Body of pancreas (tissue), 4 donors: ENCODE measurements around the gene LSM8. TPM values are rescaled to one million over a fixed set of nuclear protein-coding genes. Genes with fewer than 3 reads are reported as not detected.

Source experiments
- ATAC-seq: fragments of 150-250 bp; one replicate; pipeline ENCODE4 v1.9.1; 2016
- DNase-seq, 4 donors: peaks; one replicate each; pipeline ENCODE4 v3.0.0-alpha.2; 2019
- H3K27ac ChIP-seq, 4 donors: fragments of 200-600 bp; sonication (generic); 1 replicate in 3 of 4; 2 replicates in 1 of 4; pipeline versions ENCODE4 v1.5.1 to v1.6.1; 2016 to 2019; ENCODE audit warnings: mild to moderate bottlenecking in 1 of 4, mixed read lengths in 1 of 4, moderate library complexity in 1 of 4
- H3K27me3 ChIP-seq, 2 donors: fragments of 200-600 bp; sonication (generic); one replicate each; pipeline ENCODE4 v1.6.0; 2016; ENCODE audit warnings: mild to moderate bottlenecking in 1 of 2
- H3K36me3 ChIP-seq, 2 donors: fragments of 200-600 bp; sonication (generic); replicated peaks in 1 of 2; 2 replicates each; pipeline ENCODE4 v1.5.1; 2016; ENCODE audit warnings: low read depth in 2 of 2; ENCODE audit not compliant: insufficient read depth in 1 of 2
- H3K4me1 ChIP-seq: fragments of 200-600 bp; sonication (generic); one replicate; pipeline ENCODE4 v1.6.0; 2016
- H3K4me3 ChIP-seq, 2 donors: fragments of 200-600 bp; sonication (generic); 1 replicate in 1 of 2; 2 replicates in 1 of 2; pipeline ENCODE4 v1.5.1; 2016 to 2019
- H3K9me3 ChIP-seq, 3 donors: fragments of 200-600 bp; sonication (generic); 1 replicate in 2 of 3; 2 replicates in 1 of 3; pipeline ENCODE4 v1.5.1; 2016
- CTCF ChIP-seq, 7 experiments: fragments of 450-650 bp in 4 of 7; fragments of 200-600 bp in 3 of 7; sonication (generic) in 3 of 7; IDR thresholded peaks; one replicate each; pipeline ENCODE4 v1.5.1; 2016 to 2019; ENCODE audit warnings: antibody characterized with exemption in 7 of 7
- POLR2A ChIP-seq, 3 donors: fragments of 450-650 bp; IDR thresholded peaks; one replicate each; pipeline ENCODE4 v1.6.1; 2016; ENCODE audit warnings: antibody characterized with exemption in 3 of 3, mild to moderate bottlenecking in 2 of 3
- WGBS, 2 donors: methylation state at CpG; one replicate each; pipeline ENCODE4 v1.1.5; 2017; 5-methylcytosine and 5-hydroxymethylcytosine counted together
- intact Hi-C: fragments of 100-400 bp; cut with DNase I; formaldehyde crosslinking; loops from one replicate; pipeline ENCODE4 v1.15.1; 2023
- total RNA-seq, 2 donors: library from RNA; depleted of rRNA; stranded (reverse); fragments of >200 nt; gene quantifications; one replicate each; pipeline ENCODE4 v1.1.0, GENCODE V29; 2016

The LSM8 gene
- total RNA-seq, 2 donors from 2014 or later, result 17.9 to 23.7 TPM

- TF ChIP-seq POLR2A (IDR thresholded peaks at IDR 0.05) (no peak), CTCF (IDR thresholded peaks at IDR 0.05) (no peak)
- Histone ChIP-seq H3K36me3 (no peaks in the 10 kb centered on the region), H3K27me3 (no peaks in the 10 kb centered on the region), H3K4me3 (no peak overlapping the region), H3K27ac (no peak overlapping the region), H3K9me3 (no peaks in the 10 kb centered on the region), H3K4me1 (no peaks in the 10 kb centered on the region)
- intact Hi-C loops, result no loop called here
- 44 to 56% methylated on average over 1 of the region's 1 CpG for WGBS, 2 donors
- ATAC-seq (no peak), DNase-seq (no peak)
Observed at GRCh38 chr7:118217210-118217619, 33.3 kb downstream of the LSM8 start.

- H3K4me3 ChIP-seq, result no peak overlapping the region
- WGBS, 2 donors, result 62 to 66% methylated on average over 8 of the region's 8 CpGs
- no peaks in the 10 kb centered on the region for H3K4me1 ChIP-seq
- no peaks in the 10 kb centered on the region for H3K36me3 ChIP-seq
- H3K9me3 ChIP-seq, result no peaks in the 10 kb centered on the region
- intact Hi-C loops, result no loop called here
- TF ChIP-seq CTCF (IDR thresholded peaks at IDR 0.05), result no peak
- no peak for TF ChIP-seq POLR2A (IDR thresholded peaks at IDR 0.05)
- no peak for ATAC-seq
- DNase-seq, result no peak
- H3K27ac ChIP-seq, result no peak overlapping the region
- H3K27me3 ChIP-seq, result no peaks in the 10 kb centered on the region
Observed at GRCh38 chr7:118218413-118219156, 34.6 kb downstream of the LSM8 start.

- Histone ChIP-seq H3K27ac (no peak overlapping the region), H3K4me1 (no peaks in the 10 kb centered on the region), H3K27me3 (no peaks in the 10 kb centered on the region), H3K9me3 (no peaks in the 10 kb centered on the region), H3K4me3 (no peak overlapping the region), H3K36me3 (no peaks in the 10 kb centered on the region)
- intact Hi-C loops, result no loop called here
- TF ChIP-seq POLR2A (IDR thresholded peaks at IDR 0.05) (no peak), CTCF (IDR thresholded peaks at IDR 0.05) (no peak)
- no peak for DNase-seq
- ATAC-seq, result no peak
- 82 to 88% methylated on average over 3 of the region's 3 CpGs for WGBS, 2 donors
Observed at GRCh38 chr7:118219157-118219512, 35.2 kb downstream of the LSM8 start.

GRCh38 chr7:118220583-118220982, 36.6 kb downstream of the LSM8 start:
- DNase-seq, result no peak
- Histone ChIP-seq H3K27me3 (no peaks in the 10 kb centered on the region), H3K4me1 (no peaks in the 10 kb centered on the region), H3K4me3 (no peak overlapping the region), H3K27ac (no peak overlapping the region), H3K9me3 (no peaks in the 10 kb centered on the region), H3K36me3 (no peaks in the 10 kb centered on the region)
- TF ChIP-seq POLR2A (IDR thresholded peaks at IDR 0.05), result no peak
- no peak for TF ChIP-seq CTCF (IDR thresholded peaks at IDR 0.05)
- intact Hi-C loops, result no loop called here
- 51 to 59% methylated on average over 3 of the region's 3 CpGs for WGBS, 2 donors
- no peak for ATAC-seq

- Histone ChIP-seq H3K27me3 (no peaks in the 10 kb centered on the region), H3K36me3 (no peaks in the 10 kb centered on the region), H3K9me3 (no peaks in the 10 kb centered on the region), H3K27ac (no peak overlapping the region), H3K4me1 (no peaks in the 10 kb centered on the region), H3K4me3 (no peak overlapping the region)
- DNase-seq (no peak), ATAC-seq (no peak)
- TF ChIP-seq POLR2A (IDR thresholded peaks at IDR 0.05), result no peak
- no peak for TF ChIP-seq CTCF (IDR thresholded peaks at IDR 0.05)
- intact Hi-C loops, result no loop called here
- 94% methylated on average over 1 of the region's 1 CpG for WGBS, 2 donors
Observed at GRCh38 chr7:118222591-118222990, 38.6 kb downstream of the LSM8 start.
